Stimulated activated CD4-positive, alpha-beta T cell treated with anti-CD3 and anti-CD28 coated beads, Interleukin-15, amount 100 ng/mL, for 24 hours (primary cell): Measurements from ENCODE around the gene DPYSL5.
"Not testable (repeated sequence)": the region's sequence is repeated elsewhere in the genome, so short reads cannot be mapped to it uniquely, and the experiment has no call there.

Source experiments
- DNase-seq: peaks from one replicate; pipeline ENCODE4 v3.0.0-alpha.2; 2020

DPYSL5 gene

GRCh38 chr2:26904839-26905238 is 56.9 kb downstream of the DPYSL5 start:
- DNase-seq = no peak

DNA sequence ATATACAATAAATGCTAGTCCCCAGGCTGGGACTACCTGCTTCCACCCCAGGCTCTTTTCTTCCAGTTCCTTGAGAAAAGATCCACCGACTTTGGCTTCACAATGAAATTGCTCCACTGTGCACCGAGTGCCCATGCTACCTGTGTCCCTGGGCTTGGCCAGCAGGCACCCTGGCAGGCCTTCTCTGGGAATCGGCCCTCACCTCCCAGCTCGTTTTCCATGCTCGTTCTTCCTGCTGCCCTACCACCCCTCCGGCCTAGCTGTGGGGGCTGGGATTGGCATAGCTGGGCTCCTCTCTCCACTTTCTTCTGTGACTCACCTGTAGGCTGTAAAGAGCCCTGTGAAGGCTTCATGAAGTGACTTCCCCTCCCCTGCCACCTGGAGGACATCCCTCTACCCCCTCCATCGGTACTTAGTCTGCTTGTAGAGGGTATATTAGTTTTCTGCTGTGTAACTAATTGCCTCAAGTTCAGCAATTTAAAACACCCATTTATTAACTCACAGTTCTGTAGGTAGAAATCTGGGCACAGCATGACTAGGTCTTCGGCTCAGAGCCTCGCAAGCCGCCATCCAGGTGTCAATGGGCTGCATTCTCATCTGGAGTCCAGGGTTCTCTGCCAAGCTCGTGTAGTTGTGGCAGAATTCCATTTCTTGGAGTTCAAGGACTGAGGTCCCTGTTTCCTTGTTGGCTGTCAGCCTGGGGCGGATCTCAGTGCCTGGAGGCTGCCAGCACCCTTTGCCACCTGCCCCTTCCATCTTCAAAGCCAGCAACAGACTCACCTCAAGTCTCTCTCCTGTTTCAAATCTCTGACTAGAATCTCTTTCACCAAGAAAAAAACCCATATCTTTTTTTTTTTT is 57.6 kb downstream of the DPYSL5 start:
- no peak for DNase-seq

DNA sequence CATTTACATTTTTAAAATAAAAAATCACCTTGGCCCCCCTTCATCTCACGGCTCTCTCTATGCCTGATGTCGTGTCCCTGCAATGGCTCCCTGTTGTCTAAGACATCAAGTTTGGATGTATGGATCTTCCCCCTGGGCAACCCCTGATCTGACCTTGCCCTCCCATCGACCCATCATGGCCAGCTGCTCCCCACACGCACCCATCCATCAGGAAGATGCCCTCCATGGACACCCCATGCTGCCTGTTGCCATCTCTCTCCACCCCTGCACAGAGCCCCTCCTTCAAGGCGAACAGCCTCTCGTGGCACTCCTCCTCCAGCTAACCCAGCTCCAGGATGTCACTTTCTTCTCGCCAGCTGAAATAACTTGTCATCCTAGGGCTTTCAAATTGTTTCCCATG is 59.5 kb downstream of the DPYSL5 start:
- DNase-seq = no peak

- no peak for DNase-seq
These were observed 62.2 kb downstream of the DPYSL5 start for GRCh38 chr2:26910176-26910575.

- no peak for DNase-seq
These were observed 64.3 kb downstream of the DPYSL5 start for GRCh38 chr2:26911911-26912861.

- DNase-seq = no peak
These were observed 65.7 kb downstream of the DPYSL5 start for GRCh38 chr2:26913606-26913998.

DNA sequence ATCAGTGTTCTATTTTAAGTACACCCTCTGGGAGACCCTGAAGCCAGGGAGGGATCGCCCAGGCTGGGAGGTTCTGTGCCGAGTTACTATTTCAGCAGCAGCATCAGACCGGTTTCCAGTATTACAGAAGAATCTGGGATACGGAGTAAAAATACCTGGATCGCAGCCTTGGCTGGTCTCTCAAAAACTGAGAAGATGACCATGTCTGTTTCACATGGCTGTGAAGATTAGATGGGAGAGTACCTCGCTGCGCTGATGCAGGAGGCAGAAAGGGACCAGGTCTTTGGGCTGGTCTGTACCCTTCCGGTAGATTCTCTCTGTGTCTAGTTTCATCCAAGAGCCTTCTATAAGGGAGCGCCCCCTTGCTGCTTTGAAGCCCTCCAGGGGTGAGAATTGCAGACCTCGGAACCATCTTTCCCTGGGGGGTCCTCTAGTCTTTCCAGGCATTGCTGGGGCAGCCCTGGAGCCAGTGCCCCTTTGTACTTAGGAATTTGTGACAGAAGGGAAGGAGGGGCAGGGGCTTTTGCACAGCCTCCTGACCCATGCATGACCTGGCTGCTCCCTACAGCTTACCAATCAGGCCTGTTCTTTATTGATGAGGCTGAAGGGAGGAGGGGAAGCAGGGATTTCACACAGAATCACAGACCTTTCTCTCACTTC is 66.2 kb downstream of the DPYSL5 start:
- DNase-seq = no peak

- DNase-seq = no peak
These were observed 66.9 kb downstream of the DPYSL5 start for GRCh38 chr2:26914659-26915310.

DNA sequence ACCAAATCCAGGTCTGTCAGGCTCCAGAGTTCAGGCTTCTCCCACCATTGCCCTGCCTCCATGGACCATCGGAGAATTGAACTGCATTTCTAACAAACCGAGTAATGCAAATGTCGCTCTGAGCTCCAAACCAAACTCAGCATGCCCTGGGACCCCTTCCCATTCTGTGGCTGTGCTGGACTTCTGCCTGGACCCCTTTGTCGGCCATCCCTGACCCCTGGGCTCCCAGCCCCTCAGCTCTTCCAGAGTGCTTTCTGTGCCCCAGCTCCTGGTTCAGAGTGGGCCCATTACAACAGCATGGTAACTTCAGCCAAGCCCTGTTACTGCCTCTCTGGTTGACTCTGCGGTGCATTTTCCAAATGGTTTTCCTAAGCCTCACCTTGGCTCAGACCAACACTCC is 67.4 kb downstream of the DPYSL5 start:
- no peak for DNase-seq

DNA sequence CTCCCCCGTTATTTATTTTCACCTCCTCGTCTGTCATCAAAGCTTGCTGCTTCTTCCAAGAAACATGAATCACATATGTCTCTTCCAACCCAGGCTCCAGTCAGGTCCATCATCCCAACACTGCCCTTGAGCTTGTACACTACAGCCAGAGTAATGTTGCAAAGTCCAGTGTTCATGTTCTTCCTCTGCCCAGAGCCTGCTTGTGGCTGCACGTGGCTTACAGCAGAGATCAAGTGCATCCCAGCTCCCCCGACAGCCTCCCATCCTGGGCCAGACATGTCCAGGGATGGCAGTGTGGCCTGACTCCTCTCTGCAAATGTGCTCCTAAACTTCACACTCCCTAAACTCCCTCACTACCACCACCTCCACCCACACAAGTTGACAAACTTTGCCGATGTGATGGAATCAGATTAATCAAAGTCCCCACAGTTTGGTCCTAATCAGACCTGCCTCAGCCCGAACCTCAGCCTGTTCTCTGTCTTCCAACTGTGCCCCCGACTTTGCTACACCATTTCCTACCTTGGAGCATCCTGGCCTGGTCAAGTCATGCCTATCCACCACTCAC is 68.3 kb downstream of the DPYSL5 start:
- no peak for DNase-seq

DNA sequence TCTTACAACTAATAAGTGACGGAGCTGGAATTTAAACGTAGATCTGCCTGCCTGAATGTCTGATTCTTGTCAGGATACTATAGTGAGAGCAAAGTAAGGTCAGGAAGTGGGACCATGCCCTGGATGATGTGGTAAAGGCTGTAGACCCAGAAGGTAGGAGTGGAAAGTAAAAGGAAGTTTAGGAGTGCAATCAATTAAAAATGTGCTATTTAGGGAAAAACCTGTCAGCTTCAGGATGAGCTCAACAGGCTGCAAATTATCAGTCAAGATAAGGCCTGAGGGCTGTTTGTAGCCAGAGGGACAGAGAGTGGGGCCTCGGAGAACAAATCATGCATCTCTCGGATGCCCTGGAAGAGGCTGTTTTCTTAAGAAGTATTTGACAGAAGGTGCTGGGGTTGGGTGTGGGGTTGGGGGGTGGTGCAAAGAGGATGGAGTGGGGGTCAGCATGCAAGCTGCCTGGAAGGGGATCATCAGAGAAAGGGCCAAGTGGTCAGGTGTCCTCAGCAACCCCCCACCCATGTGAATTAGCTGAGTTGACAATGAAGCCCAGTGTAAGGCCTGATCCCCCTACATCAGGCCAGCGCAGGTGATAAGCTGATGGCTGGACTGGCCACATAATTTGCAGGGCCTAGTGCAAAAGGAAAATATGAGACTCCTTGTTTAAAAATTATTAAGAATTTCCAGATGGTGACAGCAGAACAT is 69.4 kb downstream of the DPYSL5 start:
- no peak for DNase-seq

DNA sequence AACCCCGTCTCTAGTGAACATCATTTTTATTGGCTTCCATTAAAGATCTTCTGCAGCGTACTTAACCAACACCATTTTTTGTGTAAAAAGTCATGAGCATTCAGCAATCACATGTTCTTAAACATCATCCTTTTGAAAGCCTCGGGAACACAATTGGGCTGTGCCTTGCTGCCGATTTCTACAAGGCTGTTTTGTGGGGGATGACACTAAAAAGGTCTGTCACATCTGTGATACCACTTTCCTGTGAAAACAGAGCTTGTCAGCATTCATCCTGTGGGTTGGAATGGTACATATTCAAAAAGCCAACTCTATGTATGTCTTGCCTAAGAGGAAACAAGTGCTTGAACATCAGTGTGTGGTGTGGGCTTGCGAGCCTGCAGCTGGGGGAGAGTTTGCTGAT is 73.4 kb downstream of the DPYSL5 start:
- DNase-seq = no peak

DNA sequence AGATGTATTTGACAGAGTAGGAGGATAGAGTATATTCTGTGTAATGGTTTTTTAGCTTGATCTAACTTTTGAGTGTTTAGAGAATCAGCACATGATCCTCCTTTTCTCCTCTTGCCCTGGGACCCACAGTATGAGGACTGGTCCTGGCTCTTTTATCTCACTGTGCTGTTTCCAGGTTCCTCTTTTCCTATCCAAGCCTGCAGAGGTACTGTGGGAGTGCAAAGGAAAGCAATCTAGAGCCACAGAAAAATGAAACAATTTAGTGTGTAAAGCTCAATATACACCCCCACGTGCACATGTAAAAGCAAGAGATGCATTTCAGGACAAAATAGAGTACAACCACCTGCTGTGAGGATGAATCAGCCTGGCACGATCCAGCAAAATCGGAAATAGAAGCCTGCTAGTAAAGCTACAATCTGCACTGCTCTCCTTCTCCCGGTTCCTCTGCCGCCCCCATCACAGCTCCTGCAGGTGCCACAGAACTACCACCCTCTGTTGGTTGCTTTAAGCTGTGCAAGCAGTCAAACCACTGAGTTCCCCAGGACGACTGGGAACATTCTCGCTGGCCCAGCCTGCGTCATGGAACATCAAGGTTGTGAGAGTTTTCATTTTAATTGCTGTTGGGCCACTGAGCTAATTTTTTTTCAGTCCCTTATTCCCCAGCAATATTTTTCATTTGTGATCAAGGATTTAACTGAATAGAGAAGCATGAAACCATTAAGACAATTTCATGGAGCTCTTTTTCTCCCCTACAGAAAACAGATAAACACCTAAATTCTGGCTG is 74.7 kb downstream of the DPYSL5 start:
- DNase-seq = peak; percentile 64

DNA sequence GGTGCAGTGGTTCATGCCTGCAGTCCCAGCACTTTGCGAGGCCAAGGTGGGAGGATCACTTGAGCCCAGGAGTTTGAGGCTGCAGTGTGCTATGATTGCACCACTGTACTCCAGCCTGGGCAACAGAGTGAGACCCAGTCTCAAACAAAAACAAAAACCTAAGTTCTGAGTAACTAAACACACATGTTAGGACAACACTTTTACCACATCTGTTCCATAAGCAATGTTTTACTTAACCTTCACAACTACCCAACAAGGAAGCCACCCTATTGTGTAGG is 75.2 kb downstream of the DPYSL5 start:
- not testable (repeated sequence) for DNase-seq

- DNase-seq = no peak
These were observed 76.8 kb downstream of the DPYSL5 start for GRCh38 chr2:26924731-26925099.

GRCh38 chr2:26925100-26925791 is 77.3 kb downstream of the DPYSL5 start:
- no peak for DNase-seq

DNA sequence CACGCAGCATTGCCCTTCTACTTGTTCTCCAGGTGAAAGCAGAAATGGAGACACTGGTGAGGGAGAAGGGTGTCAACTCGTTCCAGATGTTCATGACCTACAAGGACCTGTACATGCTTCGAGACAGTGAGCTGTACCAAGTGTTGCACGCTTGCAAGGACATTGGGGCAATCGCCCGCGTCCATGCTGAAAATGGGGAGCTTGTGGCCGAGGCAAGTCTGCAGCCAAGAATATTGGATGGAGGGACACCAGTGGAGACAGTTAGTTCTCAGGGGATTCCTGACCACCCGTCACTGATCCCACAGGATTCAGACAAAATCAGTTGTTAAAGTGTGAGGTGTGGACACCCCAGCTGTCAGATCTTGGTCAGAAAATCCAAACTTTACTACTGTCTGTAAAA is 79.3 kb downstream of the DPYSL5 start:
- DNase-seq = no peak

DNA sequence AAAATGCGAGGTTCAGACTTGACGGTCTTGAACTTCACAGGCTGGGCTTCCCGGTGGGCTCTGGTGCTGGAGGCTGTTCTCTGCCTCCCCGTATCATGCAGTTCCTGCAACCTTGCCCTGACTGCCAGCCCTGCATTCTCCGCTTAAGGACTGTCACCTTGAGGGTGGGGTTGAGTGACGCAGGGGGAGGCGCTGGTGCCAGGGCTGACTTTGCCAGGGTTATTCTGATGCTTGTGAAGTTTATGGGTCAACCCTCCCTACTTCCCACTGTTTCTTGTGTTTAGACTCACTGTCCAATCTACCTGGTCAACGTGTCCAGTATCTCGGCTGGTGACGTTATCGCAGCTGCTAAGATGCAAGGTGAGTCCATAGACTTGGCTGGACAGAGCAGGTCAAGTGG is 85.0 kb downstream of the DPYSL5 start:
- DNase-seq = no peak

DNA sequence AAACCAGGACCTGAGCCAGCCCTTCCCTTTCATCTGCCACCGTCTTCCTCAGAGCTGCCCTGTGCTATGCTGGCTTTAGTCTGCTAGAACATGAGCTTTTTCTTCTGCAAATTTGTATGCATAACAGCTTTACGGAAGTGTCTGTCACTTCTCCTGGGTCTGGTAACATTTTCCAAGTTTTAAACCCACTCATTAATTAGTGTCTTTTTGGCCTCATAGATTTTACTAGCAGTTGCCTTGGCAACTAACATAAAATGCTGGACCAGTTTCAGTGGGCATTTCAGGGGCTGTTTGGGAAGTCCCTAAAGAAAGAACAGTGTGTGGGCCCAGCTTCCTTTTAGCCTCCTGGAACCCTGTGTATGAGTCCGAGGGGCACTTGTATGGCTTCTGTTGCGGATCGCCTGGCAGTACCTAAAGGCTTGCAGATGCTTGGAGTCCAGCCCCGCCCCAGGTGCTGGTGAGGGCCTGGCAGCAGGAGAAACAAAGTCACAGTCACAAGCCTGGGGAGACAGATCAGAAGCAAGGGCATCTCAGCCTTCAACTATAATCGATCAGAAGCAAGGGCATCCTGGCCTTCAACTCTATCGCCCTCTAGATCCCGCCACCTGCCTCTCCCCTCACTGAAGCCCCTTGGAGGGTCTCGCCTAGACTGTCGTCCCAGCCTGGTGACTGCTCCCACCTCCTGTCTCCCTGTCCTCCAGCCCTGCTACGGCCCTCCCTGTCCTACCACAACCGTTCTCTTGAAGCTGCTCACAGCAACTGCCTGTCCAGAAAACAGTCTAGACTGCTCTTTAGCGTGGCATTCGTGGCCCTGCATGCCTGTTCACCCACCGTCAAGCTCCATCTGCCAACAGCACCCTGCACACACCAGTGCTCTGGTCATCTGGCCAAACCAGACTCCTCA is 85.8 kb downstream of the DPYSL5 start:
- DNase-seq = no peak

- no peak for DNase-seq
These were observed 86.4 kb downstream of the DPYSL5 start for GRCh38 chr2:26934335-26934724.
